IMR-90 (cell line): ENCODE results near the gene HSPB6. TPM values are rescaled to one million over a fixed set of nuclear protein-coding genes. Genes with fewer than 3 reads are reported as not detected.

ENCODE experiments used
- ATAC-seq: fragments of 200-7000 bp; cut with Tn5 transposase; 2 replicates; pipeline ENCODE4 v1.9.1; 2020; ENCODE audit warnings: low read depth, mild to moderate bottlenecking, moderate library complexity
- BruUV-seq: library from RNA; stranded (reverse); fragments of 400-500 nt; replicated peaks from 2 replicates; lab custom pipeline; 2021; lab: Mats Ljungman, UMichigan
- CTCF ChIA-PET: fragments of 300-600 bp; formaldehyde crosslinking; extraction: SDS; loops from one replicate; lab custom pipeline; 2021; ENCODE audit warnings: antibody characterized with exemption; lab: Yijun Ruan, JAX
- POLR2A ChIA-PET: fragments of 300-600 bp; sonication (Branson Sonifier 250); formaldehyde crosslinking; loops from one replicate; lab custom pipeline; 2022; ENCODE audit warnings: antibody characterized with exemption; ENCODE audit not compliant: unreplicated experiment; lab: Charles Lee
- DNase-seq: peaks from one replicate; pipeline ENCODE4 v3.0.0; 2013
- H2AFZ ChIP-seq: replicated peaks from 2 replicates; pipeline ENCODE3; 2013; ENCODE audit warnings: low read length, mild to moderate bottlenecking; ENCODE audit not compliant: poor library complexity
- H2AK5ac ChIP-seq: 2 replicates; pipeline ENCODE4 v1.6.1; 2013; ENCODE audit warnings: low read depth, low read length, inconsistent platforms
- H2AK9ac ChIP-seq: replicated peaks from 2 replicates; pipeline ENCODE3; 2013; ENCODE audit warnings: mild to moderate bottlenecking, low read depth, low read length, moderate library complexity; ENCODE audit not compliant: poor library complexity
- H2BK120ac ChIP-seq: 2 replicates; pipeline ENCODE4 v1.6.1; 2013; ENCODE audit warnings: low read depth, low read length, inconsistent platforms
- H2BK15ac ChIP-seq: 3 replicates; pipeline ENCODE4 v1.6.1; 2013; ENCODE audit warnings: low read depth, low read length, inconsistent platforms
- H2BK20ac ChIP-seq: 2 replicates; pipeline ENCODE4 v1.6.1; 2013; ENCODE audit warnings: low read depth, mild to moderate bottlenecking, inconsistent platforms, low read length, moderate library complexity
- H2BK5ac ChIP-seq: 2 replicates; pipeline ENCODE4 v1.6.1; 2013; ENCODE audit warnings: mild to moderate bottlenecking, low read depth, low read length, inconsistent platforms; ENCODE audit not compliant: poor library complexity, severe bottlenecking
- H3K14ac ChIP-seq: replicated peaks from 2 replicates; pipeline ENCODE4 v1.6.1; 2013; ENCODE audit warnings: low read depth, low read length, inconsistent platforms
- H3K18ac ChIP-seq: 2 replicates; pipeline ENCODE4 v1.6.1; 2013; ENCODE audit warnings: low read depth, low read length, control low read depth
- H3K23ac ChIP-seq: 2 replicates; pipeline ENCODE4 v1.6.1; 2013; ENCODE audit warnings: low read depth, low read length, inconsistent platforms
- H3K27ac ChIP-seq: 2 replicates; pipeline ENCODE4 v1.5.1; 2013; ENCODE audit warnings: mild to moderate bottlenecking, control low read depth, low read length; ENCODE audit not compliant: insufficient read depth
- H3K27me3 ChIP-seq: 2 replicates; pipeline ENCODE4 v1.6.1; 2013; ENCODE audit warnings: low read length; ENCODE audit not compliant: control insufficient read depth, insufficient read depth
- H3K36me3 ChIP-seq: 2 replicates; pipeline ENCODE4 v1.6.1; 2013; ENCODE audit warnings: low read length, mixed read lengths; ENCODE audit not compliant: control insufficient read depth, insufficient read depth
- H3K4ac ChIP-seq: 2 replicates; pipeline ENCODE4 v1.6.1; 2013; ENCODE audit warnings: low read depth, low read length, inconsistent platforms
- H3K4me1 ChIP-seq: 2 replicates; pipeline ENCODE4 v1.6.1; 2013; ENCODE audit warnings: low read length, mixed read lengths; ENCODE audit not compliant: control insufficient read depth, insufficient read depth
- H3K4me2 ChIP-seq: 2 replicates; pipeline ENCODE4 v1.6.1; 2013; ENCODE audit warnings: low read depth, mild to moderate bottlenecking, control low read depth, low read length, moderate library complexity
- H3K4me3 ChIP-seq: 2 replicates; pipeline ENCODE4 v1.5.1; 2013; ENCODE audit warnings: low read depth, mild to moderate bottlenecking, control low read depth, low read length, moderate library complexity; ENCODE audit not compliant: insufficient read depth
- H3K56ac ChIP-seq: 2 replicates; pipeline ENCODE4 v1.6.1; 2013; ENCODE audit warnings: low read length, inconsistent platforms; ENCODE audit not compliant: insufficient read depth; ENCODE audit errors: extremely low read depth
- H3K79me1 ChIP-seq, 2 experiments: 2 replicates each; pipeline ENCODE4 v1.6.1; 2013; ENCODE audit warnings: low read length in 2 of 2, inconsistent platforms in 1 of 2, low read depth in 1 of 2
- H3K9ac ChIP-seq: 2 replicates; pipeline ENCODE4 v1.6.1; 2013; ENCODE audit warnings: low read depth, low read length, control low read depth
- H3K9me1 ChIP-seq: 2 replicates; pipeline ENCODE4 v1.6.1; 2013; ENCODE audit warnings: low read length, inconsistent platforms; ENCODE audit not compliant: insufficient read depth
- H3K9me3 ChIP-seq: 2 replicates; pipeline ENCODE4 v1.6.1; 2013; ENCODE audit warnings: low read length; ENCODE audit not compliant: control insufficient read depth, insufficient read depth
- H4K20me1 ChIP-seq: 2 replicates; pipeline ENCODE4 v1.6.1; 2013; ENCODE audit warnings: low read length, inconsistent platforms; ENCODE audit not compliant: insufficient read depth
- H4K5ac ChIP-seq: 2 replicates; pipeline ENCODE4 v1.6.1; 2013; ENCODE audit warnings: mild to moderate bottlenecking, low read depth, low read length, control low read depth
- H4K8ac ChIP-seq, 2 experiments: 2 replicates each; pipeline ENCODE4 v1.6.1; 2013; ENCODE audit warnings: low read depth in 2 of 2, low read length in 2 of 2, control low read depth in 1 of 2, inconsistent platforms in 1 of 2
- H4K91ac ChIP-seq: 2 replicates; pipeline ENCODE4 v1.6.1; 2013; ENCODE audit warnings: low read depth, low read length, inconsistent platforms; ENCODE audit not compliant: insufficient read depth
- BHLHE40 ChIP-seq: fragments of 150-350 bp; IDR thresholded peaks from 2 replicates; pipeline ENCODE4 v1.6.1; 2016; ENCODE audit warnings: mild to moderate bottlenecking, low read depth, low read length
- CEBPB ChIP-seq: IDR thresholded peaks from 2 replicates; pipeline ENCODE4 v1.6.1; 2012; ENCODE audit warnings: low read depth, low read length, improper control_type of control experiment
- CHD1 ChIP-seq: IDR thresholded peaks from 2 replicates; pipeline ENCODE4 v1.6.1; 2012; ENCODE audit warnings: low read depth, low read length, improper control_type of control experiment
- CTCF ChIP-seq: conservative IDR thresholded peaks from 2 replicates; pipeline ENCODE4 v1.5.1; 2012; ENCODE audit warnings: mild to moderate bottlenecking, low read depth, low read length, improper control_type of control experiment
- ELK1 ChIP-seq: fragments of 150-350 bp; IDR thresholded peaks from 2 replicates; pipeline ENCODE4 v1.6.1; 2016; ENCODE audit warnings: low read depth, mild to moderate bottlenecking, low read length, moderate library complexity, borderline replicate concordance
- FOS ChIP-seq: fragments of 150-350 bp; IDR thresholded peaks from 2 replicates; pipeline ENCODE4 v1.6.1; 2016; ENCODE audit warnings: low read depth, low read length
- MAFK ChIP-seq: IDR thresholded peaks from 2 replicates; pipeline ENCODE4 v1.6.1; 2012; ENCODE audit warnings: low read depth, low read length, improper control_type of control experiment
- MAZ ChIP-seq: IDR thresholded peaks from 2 replicates; pipeline ENCODE4 v1.6.1; 2012; ENCODE audit warnings: low read depth, mild to moderate bottlenecking, low read length, improper control_type of control experiment, moderate library complexity, borderline replicate concordance
- MXI1 ChIP-seq: IDR thresholded peaks from 2 replicates; pipeline ENCODE4 v1.6.1; 2012; ENCODE audit warnings: low read depth, mild to moderate bottlenecking, low read length, moderate library complexity, borderline replicate concordance
- NFE2L2 ChIP-seq: fragments of 150-350 bp; IDR thresholded peaks from 2 replicates; pipeline ENCODE4 v1.6.1; 2016; ENCODE audit warnings: low read depth, mild to moderate bottlenecking, low read length
- POLR2A ChIP-seq: IDR thresholded peaks from 2 replicates; pipeline ENCODE4 v1.6.1; 2012; ENCODE audit warnings: mild to moderate bottlenecking, low read depth, low read length
- RAD21 ChIP-seq: IDR thresholded peaks from 2 replicates; pipeline ENCODE4 v1.6.1; 2012; ENCODE audit warnings: low read length, improper control_type of control experiment
- RCOR1 ChIP-seq: IDR thresholded peaks from 2 replicates; pipeline ENCODE4 v1.6.1; 2012; ENCODE audit warnings: mild to moderate bottlenecking, low read length, improper control_type of control experiment; ENCODE audit not compliant: insufficient replicate concordance
- RFX5 ChIP-seq: IDR thresholded peaks from 2 replicates; pipeline ENCODE4 v1.8.0; 2012; ENCODE audit warnings: low read depth, mild to moderate bottlenecking, low read length, moderate library complexity
- SMC3 ChIP-seq: fragments of 150-350 bp; IDR thresholded peaks from 2 replicates; pipeline ENCODE4 v1.6.1; 2016; ENCODE audit warnings: low read depth, mild to moderate bottlenecking, antibody characterized with exemption, low read length, moderate library complexity
- USF2 ChIP-seq: fragments of 150-350 bp; IDR thresholded peaks from 2 replicates; pipeline ENCODE4 v1.6.1; 2017; ENCODE audit warnings: mild to moderate bottlenecking, antibody characterized with exemption, low read length, low read depth
- WGBS, 2 experiments: methylation state at CpG; one replicate each; pipeline versions ENCODE4 v1.1.5 to v1.1.7; 2013; ENCODE audit warnings: missing lambda C conversion rate in 2 of 2; ENCODE audit not compliant: insufficient read length in 1 of 2; ENCODE audit errors: extremely low coverage in 2 of 2; 5-methylcytosine and 5-hydroxymethylcytosine counted together
- dilution Hi-C: fragments of 300-500 bp; cut with HindIII; formaldehyde crosslinking; loops from one replicate; pipeline ENCODE4 v1.14.3; 2018; ENCODE audit warnings: low sequenced_read_pairs; ENCODE audit not compliant: unreplicated experiment
- in situ Hi-C: fragments of 300-500 bp; cut with MboI; formaldehyde crosslinking; loops from 3 replicates; pipeline ENCODE4 v1.14.3; 2019; ENCODE audit warnings: low sequenced_read_pairs, inconsistent platforms, mixed read lengths
- intact Hi-C: fragments of 100-400 bp; cut with micrococcal nuclease; formaldehyde crosslinking; loops from 2 replicates; pipeline ENCODE4 v1.10.0; 2022
- polyA plus RNA-seq, 3 experiments: library from polyadenylated mRNA; depleted of rRNA; stranded (reverse); fragments of >200 nt; gene quantifications; 2 replicates each; pipeline ENCODE4 v1.2.3, GENCODE V29; 2012; ENCODE audit warnings: low replicate concordance in 1 of 3
- total RNA-seq: library from RNA; depleted of rRNA; stranded (reverse); fragments of >200 nt; gene quantifications from 2 replicates; pipeline ENCODE4 v1.2.3, GENCODE V29; 2012

The HSPB6 gene
- total and polyA plus RNA-seq, 2 of the 4 experiments (the other 2 are of a cell fraction): 5.7 to 206 TPM

- no peak overlapping the region for H2BK15ac ChIP-seq
- H3K4me2 ChIP-seq: no peak overlapping the region
- ATAC-seq (no peak), DNase-seq (no peak)
- H3K18ac ChIP-seq: no peak overlapping the region
- peaks cover 17% of the 10 kb centered on the region for H4K20me1 ChIP-seq
- H2BK120ac ChIP-seq: no peak overlapping the region
- H3K9me1 ChIP-seq: no peaks in the 10 kb centered on the region
- WGBS, 2 experiments: no CpG with 5 or more reads among the region's 12 CpGs
- H3K23ac ChIP-seq: no peak overlapping the region
- no peak overlapping the region for H3K4me3 ChIP-seq
- H3K9me3 ChIP-seq: no peaks in the 10 kb centered on the region
- H3K14ac ChIP-seq: no peak overlapping the region
- H3K4me1 ChIP-seq: no peaks in the 10 kb centered on the region; the same call in 1 of the 2 replicates
- H3K27ac ChIP-seq: no peak overlapping the region
- H2BK20ac ChIP-seq: no peak overlapping the region
- H2AK9ac ChIP-seq: peak overlapping the region; percentile 65
- no peaks in the 10 kb centered on the region for H3K27me3 ChIP-seq
- in situ Hi-C loops (no loop called here), dilution Hi-C loops (no loop called here), intact Hi-C loops (no loop called here)
- ChIA-PET POLR2A (no interaction called here), CTCF (no interaction called here)
- TF ChIP-seq RCOR1 (no peak), USF2 (no peak), BHLHE40 (no peak), CHD1 (no peak), FOS (no peak), CEBPB (no peak), MAZ (no peak), MXI1 (no peak), ELK1 (no peak), RFX5 (no peak), SMC3 (no peak), MAFK (no peak), CTCF (no peak), RAD21 (no peak), POLR2A (no peak), NFE2L2 (no peak)
- no peak overlapping the region for H4K91ac ChIP-seq
- no peak overlapping the region for H4K8ac ChIP-seq
- H2AK5ac ChIP-seq: no peak overlapping the region
- no peak overlapping the region for H3K56ac ChIP-seq
- no peak overlapping the region for H2BK5ac ChIP-seq
- H3K36me3 ChIP-seq: peaks cover 84% of the 10 kb centered on the region
- no peak overlapping the region for H3K9ac ChIP-seq
- no peak overlapping the region for H4K5ac ChIP-seq
- no peak overlapping the region for H2AFZ ChIP-seq
- no TSS peak for BruUV-seq
- peaks cover 12 to 35% of the 10 kb centered on the region in 2 experiments; a peak in 3 of 4 replicates for H3K79me1 ChIP-seq
- no peak overlapping the region for H3K4ac ChIP-seq
Observed at GRCh38 chr19:35724560-35724959, 32.3 kb downstream of the HSPB6 start.
